Loucy (cell line): ENCODE measurements around the gene LILRB4.

Source experiments
- EZH2phosphoT487 ChIP-seq: fragments of 200-600 bp; IDR thresholded peaks from 2 replicates; pipeline ENCODE4 v1.6.1; 2018; ENCODE audit warnings: antibody characterized with exemption, mild to moderate bottlenecking, moderate library complexity, borderline replicate concordance
- TF ChIP-seq, protein P1 (sequence below): fragments of 200-600 bp; sonication (generic); conservative IDR thresholded peaks from 2 replicates; pipeline ENCODE4 v1.5.1; 2014; ENCODE audit warnings: mild to moderate bottlenecking, antibody characterized with exemption, low read length

DNA sequence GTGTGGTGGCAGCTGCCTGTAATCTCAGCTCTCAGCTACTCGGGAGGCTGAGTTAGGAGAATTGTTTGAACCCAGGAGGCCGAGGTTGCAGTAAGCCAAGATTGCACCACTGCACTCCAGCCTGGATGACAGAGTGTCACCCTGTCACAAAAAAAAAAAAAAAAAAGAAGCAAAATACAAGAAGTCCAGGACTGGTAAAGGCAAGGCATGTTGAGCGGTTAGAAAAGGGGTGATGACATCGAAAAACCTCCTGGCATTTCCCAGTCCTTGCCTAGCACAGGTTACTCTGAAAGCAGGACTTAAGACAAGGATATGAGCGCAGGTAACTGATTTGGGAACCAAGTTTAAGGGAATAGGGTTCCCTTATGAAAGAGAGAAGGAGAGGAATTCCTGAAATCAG, 2.5 kb upstream of the LILRB4 start:
- TF ChIP-seq, protein P1, sequence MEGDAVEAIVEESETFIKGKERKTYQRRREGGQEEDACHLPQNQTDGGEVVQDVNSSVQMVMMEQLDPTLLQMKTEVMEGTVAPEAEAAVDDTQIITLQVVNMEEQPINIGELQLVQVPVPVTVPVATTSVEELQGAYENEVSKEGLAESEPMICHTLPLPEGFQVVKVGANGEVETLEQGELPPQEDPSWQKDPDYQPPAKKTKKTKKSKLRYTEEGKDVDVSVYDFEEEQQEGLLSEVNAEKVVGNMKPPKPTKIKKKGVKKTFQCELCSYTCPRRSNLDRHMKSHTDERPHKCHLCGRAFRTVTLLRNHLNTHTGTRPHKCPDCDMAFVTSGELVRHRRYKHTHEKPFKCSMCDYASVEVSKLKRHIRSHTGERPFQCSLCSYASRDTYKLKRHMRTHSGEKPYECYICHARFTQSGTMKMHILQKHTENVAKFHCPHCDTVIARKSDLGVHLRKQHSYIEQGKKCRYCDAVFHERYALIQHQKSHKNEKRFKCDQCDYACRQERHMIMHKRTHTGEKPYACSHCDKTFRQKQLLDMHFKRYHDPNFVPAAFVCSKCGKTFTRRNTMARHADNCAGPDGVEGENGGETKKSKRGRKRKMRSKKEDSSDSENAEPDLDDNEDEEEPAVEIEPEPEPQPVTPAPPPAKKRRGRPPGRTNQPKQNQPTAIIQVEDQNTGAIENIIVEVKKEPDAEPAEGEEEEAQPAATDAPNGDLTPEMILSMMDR = no peak
- TF ChIP-seq EZH2phosphoT487 = no peak
